Measurements from ENCODE around the gene MAP1LC3B2. TPM values are rescaled to one million over a fixed set of nuclear protein-coding genes. Genes with fewer than 3 reads are reported as not detected.

MAP1LC3B2 gene
- total and polyA plus RNA-seq, 10 of the 15 experiments (the other 5 are each of a cell fraction or from before 2014, with no cell fraction given): 0.23 to 2.7 (median 0.72) TPM; not detected in 3

GRCh38 chr12:116619246-116619645, 60.1 kb downstream of the MAP1LC3B2 start:
- Histone ChIP-seq H3K9me3 (replicated peaks; ENCODE audit: control insufficient read depth, insufficient read depth, low read length) (peaks cover 4% of the 10 kb centered on the region; the same call in 1 of the 3 replicates), H3K36me3 (ENCODE audit: control insufficient read depth in 2 of 2, insufficient read depth in 2 of 2, low read length in 1 of 2) (no peaks in the 10 kb centered on the region), H3K4me2 (ENCODE audit: control insufficient read depth, insufficient read depth) (no peak overlapping the region), H3K4me1 (ENCODE audit: control insufficient read depth, insufficient read depth, low read length) (no peaks in the 10 kb centered on the region), H3K27me3 (replicated peaks in 1 of 2; ENCODE audit: control insufficient read depth in 2 of 2, insufficient read depth in 2 of 2, low read length in 1 of 2) (peaks cover under 1 to 4% of the 10 kb centered on the region in 2 experiments; a peak in 2 of 4 replicates), H3K79me2 (ENCODE audit: control insufficient read depth, insufficient read depth, low read length) (no peaks in the 10 kb centered on the region), H3K27ac (ENCODE audit: control insufficient read depth, insufficient read depth) (no peak overlapping the region), H2AFZ (ENCODE audit: control insufficient read depth, low read depth, low read length) (no peak overlapping the region), H3K9ac (ENCODE audit: control insufficient read depth, insufficient read depth, low read length) (no peak overlapping the region), H3K4me3 (no peak overlapping the region), H4K20me1 (ENCODE audit: control insufficient read depth, insufficient read depth) (no peaks in the 10 kb centered on the region)
- in situ Hi-C loops (cut with MboI): no loop called here
- ChIA-PET SMC1A (ENCODE audit: uncharacterized antibody, unreplicated experiment) (no interaction called here), POLR2A (no interaction called here), RAD21 (ENCODE audit: unreplicated experiment) (no interaction called here), CTCF (no interaction called here)
- BruUV-seq (replicated peaks): no TSS peak
- ATAC-seq: no peak
- DNase-seq (ENCODE audit: low read depth, low spot score): no peak
- intact Hi-C loops (cut with micrococcal nuclease; ENCODE audit: unreplicated experiment): no loop called here
- no peak for TF ChIP-seq GABPA (IDR thresholded peaks at IDR 0.05; ENCODE audit: low read depth)
- no peak for TF ChIP-seq E2F4 (IDR thresholded peaks at IDR 0.05; ENCODE audit: low read depth, low read length)
- TF ChIP-seq BRCA1 (IDR thresholded peaks at IDR 0.05; ENCODE audit: low read depth, low read length): no peak
- TF ChIP-seq MYC (IDR thresholded peaks at IDR 0.05; ENCODE audit: insufficient read depth, insufficient read length, insufficient replicate concordance, low read length, severe bottlenecking): no peak
- TF ChIP-seq IRF5 (IDR thresholded peaks at IDR 0.05; ENCODE audit: borderline replicate concordance): no peak
- TF ChIP-seq MEF2B (IDR thresholded peaks at IDR 0.05; ENCODE audit: partially characterized antibody, poor library complexity, severe bottlenecking): no peak
- TF ChIP-seq SUZ12 (IDR thresholded peaks at IDR 0.05; ENCODE audit: unreplicated experiment): no peak
- no peak for TF ChIP-seq NFYB (IDR thresholded peaks at IDR 0.05; ENCODE audit: insufficient read depth, low read depth, low read length)
- TF ChIP-seq HCFC1 (IDR thresholded peaks at IDR 0.05; ENCODE audit: low read length): no peak
- no peak for TF ChIP-seq CHD2 (IDR thresholded peaks at IDR 0.05; ENCODE audit: borderline replicate concordance, low read depth, low read length)
- no peak for TF ChIP-seq TARDBP (IDR thresholded peaks at IDR 0.05; ENCODE audit: borderline replicate concordance)
- no peak for TF ChIP-seq NR2C1 (IDR thresholded peaks at IDR 0.05)
- no peak for TF ChIP-seq NFYA (IDR thresholded peaks at IDR 0.05; ENCODE audit: borderline replicate concordance, low read depth, low read length)
- no peak for TF ChIP-seq ZSCAN29 (IDR thresholded peaks at IDR 0.05)
- no peak for TF ChIP-seq CBX3 (IDR thresholded peaks at IDR 0.05; ENCODE audit: borderline replicate concordance, low read depth)
- TF ChIP-seq ATF7 (IDR thresholded peaks at IDR 0.05; ENCODE audit: low read depth): no peak
- TF ChIP-seq FOXK2 (IDR thresholded peaks at IDR 0.05): no peak
- no peak for TF ChIP-seq CHD1 (IDR thresholded peaks at IDR 0.05; ENCODE audit: low read depth, low read length)
- TF ChIP-seq PRDM15 (CRISPR knock-in tag; IDR thresholded peaks at IDR 0.05): no peak
- FAIRE-seq: no peak
- WGBS (ENCODE audit: insufficient coverage, insufficient replicate concordance, low lambda C conversion rate, missing lambda C conversion rate): 8% methylated on average over 3 of the region's 3 CpGs
